Measurements from ENCODE around the gene COL6A1.
A peak's percentile ranks its signal among the peaks of the same experiment; 100 is the strongest.

Gene COL6A1

DNA sequence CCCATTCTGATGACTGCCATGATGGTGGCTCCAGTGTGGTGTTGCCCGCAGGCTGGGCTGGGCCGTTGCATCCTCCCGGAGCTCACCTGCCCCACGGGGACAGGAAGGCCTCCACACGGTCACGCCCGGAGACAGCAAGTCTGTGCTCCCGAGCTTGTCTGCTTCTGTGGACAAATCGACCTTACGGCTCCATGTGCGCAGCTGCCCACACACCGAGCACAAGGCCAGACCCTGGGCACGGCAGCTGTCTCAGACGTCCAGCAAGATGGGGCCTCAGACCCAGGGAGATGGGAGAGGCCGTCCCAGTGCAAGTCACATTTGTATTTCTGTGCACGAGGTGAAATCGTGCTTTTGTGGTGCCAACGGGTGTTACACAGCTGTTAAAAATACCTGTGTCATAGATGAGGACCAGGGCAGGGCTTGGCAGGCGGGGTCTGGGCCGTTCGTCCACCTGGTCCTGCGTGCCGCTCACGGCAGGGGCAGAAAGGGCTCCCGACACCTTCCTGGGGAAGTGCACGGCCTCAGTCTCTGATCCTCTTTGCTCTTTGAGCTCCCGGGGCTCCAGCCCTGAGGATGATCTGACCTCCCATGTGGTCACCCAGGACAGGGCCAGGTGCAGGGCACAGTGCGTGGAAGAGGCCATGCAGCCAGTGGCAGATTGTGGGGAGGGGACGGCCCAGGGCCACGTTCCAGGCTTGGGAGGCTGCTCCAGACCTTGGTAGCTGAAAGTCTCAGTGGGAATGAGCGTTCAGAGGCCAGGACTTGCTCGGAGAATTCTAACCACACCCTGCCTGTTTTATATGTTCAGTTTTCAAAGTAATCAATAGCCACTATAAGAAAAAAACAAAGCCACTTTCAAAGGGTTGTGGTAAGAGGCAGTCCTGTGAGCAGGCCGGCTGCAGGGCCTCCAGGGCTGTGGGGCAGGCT, 13.5 kb downstream of the COL6A1 start:
- DNase-seq, result peak; percentile 17

DNA sequence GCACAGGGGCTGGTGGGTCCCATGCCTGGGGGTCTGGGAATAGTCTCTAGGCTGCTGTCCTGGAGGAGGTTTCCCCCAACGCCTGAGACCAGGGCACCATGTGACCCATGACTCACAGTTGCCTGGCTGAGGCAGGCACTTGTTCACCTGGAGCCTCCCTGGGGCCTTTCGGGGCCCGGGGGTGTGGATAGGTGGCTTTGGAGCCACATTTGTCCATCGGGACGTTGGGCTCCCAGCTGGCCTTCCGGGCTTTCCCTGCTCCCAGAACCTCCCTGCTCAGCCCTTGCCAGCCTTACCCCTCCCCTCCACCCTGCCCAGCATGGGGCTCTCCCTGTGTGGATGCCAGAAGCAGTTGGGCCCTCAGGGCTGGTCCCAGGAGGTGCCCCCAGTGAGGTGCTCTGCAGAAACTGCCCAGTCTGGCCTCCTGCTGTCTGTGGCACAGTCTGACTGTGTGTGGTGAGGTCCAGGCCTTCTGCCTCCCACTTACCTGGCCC, 14.2 kb downstream of the COL6A1 start:
- DNase-seq, result peak; percentile 24

DNA sequence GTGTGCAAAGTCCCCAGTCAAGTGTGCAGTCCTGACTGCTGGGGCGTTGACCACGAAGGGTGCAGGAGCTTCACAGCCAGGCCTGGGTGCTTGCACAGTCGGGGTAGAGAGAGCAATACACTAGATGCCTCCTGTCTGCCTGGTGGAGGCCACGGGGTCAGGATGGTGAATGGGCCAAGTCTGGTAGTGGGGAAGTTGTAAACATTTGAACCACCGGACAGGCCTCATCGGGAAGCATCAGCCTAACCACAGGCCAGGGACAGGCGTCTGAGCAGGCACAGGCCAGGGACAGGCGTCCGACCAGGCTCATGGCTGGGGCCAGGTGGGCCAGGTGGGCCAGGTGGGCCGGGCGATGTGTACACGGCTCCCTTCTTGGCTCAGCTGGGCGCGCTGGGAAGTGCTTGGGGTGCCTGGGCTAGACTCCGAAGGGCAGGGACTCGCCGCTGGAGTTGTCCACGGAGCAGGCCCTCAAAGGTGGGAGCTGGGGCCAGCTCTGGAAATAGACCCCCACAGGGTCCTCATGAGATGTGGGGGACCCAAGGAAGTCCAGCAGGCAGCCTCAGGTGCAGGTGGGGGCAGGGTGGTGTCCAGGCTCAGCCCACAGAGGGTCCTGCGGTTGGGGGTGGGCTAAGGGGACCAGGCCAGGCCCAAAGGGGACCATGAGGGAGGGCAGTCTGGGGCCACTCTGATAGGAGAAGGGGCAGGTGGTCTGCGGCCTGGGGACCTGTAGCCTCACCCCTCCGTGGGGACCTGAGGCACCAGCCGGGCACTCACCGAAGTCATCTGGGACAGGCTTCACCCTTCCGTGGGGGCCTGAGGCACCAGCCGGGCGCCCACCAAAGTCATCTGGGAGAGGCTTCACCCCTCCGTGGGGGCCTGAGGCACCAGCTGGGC, 15.0 kb downstream of the COL6A1 start:
- peak; percentile 19 for DNase-seq

DNA sequence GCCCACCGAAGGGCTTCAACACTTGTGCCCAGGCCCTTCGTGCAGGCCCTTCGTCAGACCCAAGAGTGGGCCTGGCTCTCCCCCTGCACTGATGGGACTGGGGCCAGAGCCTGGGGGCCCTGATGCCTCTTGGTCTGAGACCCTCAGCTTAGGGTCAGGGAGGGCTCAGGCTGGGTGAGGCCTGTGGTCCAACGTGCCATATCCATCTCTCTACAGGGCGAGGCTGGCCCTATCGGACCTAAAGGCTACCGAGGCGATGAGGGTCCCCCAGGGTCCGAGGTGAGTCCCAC, 15.6 kb downstream of the COL6A1 start:
- DNase-seq, result peak; percentile 10

DNA sequence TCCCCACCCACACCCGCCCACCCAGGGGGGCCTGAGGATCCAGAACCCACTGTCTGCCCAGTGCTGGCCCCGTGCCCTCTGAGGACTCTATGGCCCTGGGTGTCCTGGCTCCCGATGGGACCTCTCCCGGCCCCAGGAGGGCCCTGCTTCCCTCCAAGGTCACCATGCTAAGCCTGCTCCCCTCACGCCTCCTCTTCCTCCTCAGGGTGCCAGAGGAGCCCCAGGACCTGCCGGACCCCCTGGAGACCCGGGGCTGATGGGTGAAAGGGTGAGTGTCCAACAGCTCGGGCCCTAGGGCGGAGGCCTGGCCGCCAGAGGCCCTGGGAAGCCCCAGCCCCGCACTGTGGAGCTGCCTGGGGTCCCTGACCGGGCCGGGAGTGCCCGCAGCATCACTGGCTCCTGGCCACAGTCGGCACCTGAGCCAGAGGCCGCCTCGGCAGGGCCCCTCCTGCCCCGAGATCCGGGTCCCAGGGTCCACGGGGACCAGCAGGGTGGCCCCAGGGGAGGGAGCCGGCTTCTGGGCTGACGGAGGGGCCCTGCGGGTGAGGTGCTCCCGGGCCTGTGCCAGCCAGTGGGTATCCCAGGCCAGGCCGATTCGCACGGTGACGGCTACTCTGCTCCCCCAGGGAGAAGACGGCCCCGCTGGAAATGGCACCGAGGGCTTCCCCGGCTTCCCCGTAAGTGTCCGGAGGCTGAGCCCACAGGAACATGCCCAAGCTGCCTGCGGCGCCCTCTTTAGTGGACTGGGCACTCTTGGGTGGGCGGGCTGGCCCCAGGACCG, 16.1 kb downstream of the COL6A1 start:
- DNase-seq, result peak; percentile 12

DNA sequence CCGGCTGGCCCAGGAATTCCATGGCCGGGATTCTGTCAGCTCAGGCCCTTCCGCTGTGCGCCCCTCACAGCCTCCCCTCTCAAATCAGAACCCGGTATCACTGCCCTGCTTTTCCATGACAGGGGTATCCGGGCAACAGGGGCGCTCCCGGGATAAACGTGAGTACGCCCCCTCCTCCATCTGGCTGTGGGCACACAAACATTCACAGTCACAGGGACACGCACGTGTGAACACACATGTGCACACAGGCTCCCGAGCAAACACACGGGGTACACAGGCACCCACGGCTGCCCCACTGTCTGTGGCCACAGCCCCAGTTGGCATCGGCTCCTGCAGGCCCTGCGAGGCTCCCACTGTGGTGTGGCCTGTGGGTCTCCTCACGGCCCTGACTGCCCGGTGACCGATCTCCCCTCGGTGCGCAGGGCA, 16.7 kb downstream of the COL6A1 start:
- DNase-seq, result no peak

DNA sequence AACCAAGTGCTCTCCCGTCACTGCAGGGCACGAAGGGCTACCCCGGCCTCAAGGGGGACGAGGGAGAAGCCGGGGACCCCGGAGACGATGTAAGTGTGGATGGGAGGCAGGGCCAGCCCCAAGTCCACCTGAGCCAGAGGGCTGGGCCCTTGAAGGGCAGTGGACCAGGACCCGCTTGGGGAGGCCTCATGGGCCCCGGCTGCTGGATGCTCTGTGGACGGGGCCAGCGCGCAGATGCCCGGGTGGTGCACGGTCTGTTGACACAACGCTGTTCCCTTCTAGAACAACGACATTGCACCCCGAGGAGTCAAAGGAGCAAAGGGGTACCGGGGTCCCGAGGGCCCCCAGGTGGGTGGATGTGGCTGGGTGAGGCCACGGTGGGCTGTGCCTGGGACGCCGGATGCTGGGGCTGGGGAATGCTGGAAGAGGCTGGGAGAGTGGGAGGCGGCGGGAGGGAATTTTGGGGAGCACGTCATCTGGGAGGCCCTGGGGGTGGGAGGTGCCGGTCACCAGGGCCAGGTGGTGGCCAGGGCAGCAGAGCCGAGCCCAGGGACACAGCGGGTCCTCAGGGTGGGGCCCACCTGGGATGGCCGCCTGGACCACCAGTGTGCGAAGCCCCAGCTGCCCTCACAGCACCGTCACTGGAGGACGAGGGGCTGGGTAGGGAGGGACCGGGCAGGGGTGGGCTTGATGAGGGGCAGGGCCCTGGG, 17.5 kb downstream of the COL6A1 start:
- no peak for DNase-seq

DNA sequence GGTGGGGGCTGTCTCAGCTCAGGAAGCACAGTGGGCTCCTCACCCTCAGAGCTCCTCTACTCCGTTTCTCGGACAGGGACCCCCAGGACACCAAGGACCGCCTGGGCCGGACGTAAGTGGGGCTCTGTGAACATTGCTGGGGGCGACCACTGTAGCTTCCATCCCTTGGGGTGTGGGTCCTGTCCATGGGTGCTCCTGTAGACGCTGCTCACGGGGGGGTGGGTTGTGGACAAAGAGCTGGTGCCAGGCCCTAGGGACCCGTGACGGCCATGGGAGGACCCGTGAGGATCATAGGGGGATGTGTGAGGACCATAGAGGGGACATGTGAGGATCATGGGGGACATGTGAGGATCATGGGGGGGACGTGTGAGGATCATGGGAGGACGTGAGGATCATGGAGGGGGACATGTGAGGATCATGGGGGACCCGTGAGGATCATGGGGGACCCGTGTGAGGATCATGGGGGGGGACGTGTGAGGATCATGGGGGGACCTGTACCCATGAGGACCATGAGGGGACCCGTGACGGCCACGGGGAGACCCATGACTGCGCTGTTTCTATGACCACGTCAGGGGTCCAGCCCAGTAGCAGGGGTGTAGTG, 18.1 kb downstream of the COL6A1 start:
- no peak for DNase-seq

DNA sequence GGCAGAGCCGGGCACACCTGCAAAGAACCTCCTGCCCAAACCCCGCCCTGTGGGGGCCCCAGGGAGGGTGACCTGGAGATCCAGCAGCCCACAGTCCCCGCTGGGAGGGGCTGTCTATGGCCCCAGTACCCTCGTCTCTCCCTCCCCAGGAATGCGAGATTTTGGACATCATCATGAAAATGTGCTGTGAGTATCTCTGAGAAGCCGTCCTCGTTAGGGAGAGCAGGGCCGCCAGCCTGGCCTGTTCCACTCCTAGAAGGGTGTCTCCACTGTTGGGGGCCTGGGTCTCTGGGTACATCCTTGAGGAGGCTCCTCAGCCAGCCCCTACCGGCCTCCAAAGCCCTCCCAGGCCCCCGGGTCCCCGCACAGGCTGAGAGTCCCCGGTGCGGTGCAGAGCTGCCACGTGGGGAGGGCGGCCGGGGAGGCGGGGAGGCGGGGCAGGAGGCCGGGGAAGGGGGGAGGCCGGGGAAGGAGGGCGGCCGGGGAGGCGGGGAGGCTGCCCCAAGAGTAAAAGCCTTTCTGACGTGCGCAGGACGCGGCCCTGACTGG, 18.7 kb downstream of the COL6A1 start:
- DNase-seq, result peak; percentile 10

DNA sequence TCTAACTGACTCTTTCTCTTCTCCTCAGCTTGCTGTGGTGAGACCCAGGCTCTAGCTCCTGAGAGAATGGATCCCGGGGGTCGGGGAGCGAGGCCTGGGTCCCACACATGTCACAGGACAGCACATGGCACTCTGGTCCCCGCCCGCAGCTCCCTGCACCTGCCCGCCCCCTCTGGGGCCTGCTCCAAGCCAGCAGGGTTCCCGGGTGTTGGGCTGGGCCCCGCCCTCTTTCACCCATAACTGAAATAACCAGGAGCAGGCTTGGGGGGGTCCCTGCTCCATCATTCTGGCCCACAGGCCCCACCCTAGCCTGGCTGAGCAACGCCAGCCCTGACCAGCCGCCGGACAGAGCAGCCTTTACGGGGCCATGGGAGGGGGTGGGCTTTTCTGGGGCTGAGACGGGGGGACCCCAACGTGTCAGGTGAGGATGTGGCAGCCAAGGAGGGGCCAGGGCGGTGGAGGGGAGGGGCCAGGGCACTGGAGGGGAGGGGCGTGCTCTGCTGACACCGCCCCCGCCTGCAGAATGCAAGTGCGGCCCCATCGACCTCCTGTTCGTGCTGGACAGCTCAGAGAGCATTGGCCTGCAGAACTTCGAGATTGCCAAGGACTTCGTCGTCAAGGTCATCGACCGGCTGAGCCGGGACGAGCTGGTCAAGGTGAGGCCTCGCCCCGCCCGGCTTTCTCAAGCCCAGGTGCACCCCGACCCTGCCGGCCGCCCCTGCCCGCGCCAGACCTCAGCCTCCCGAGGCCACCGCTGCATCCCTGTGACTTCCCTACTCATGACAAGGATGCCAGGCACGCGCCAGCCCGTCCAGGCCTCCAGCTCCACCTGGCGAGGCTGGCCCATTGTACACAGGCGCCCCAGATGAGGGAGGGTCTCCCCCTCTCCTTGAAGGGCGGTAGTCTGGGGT, 19.4 kb downstream of the COL6A1 start:
- DNase-seq, result peak; percentile 21

DNA sequence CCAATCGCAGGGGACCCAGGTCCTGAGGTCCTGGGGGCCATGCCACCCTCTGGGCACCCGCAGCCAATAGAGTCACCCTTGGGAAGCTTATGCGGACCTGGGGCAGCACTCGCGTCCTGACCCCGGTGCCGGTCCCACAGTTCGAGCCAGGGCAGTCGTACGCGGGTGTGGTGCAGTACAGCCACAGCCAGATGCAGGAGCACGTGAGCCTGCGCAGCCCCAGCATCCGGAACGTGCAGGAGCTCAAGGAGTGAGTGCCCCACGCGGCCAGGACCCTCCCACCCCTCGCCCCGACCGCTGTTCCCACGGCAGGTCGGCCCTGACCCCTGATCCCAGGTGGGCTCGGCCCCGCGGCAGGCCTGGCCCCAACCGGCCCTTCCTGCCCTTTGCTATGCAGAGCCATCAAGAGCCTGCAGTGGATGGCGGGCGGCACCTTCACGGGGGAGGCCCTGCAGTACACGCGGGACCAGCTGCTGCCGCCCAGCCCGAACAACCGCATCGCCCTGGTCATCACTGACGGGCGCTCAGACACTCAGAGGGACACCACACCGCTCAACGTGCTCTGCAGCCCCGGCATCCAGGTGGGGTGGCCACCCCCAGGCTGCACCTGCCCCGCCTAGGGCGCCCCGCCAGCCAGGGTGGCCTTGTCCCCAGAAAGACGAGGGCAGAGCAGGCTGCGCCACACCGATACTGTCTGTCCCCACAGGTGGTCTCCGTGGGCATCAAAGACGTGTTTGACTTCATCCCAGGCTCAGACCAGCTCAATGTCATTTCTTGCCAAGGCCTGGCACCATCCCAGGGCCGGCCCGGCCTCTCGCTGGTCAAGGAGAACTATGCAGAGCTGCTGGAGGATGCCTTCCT, 20.5 kb downstream of the COL6A1 start:
- peak; percentile 18 for DNase-seq

DNA sequence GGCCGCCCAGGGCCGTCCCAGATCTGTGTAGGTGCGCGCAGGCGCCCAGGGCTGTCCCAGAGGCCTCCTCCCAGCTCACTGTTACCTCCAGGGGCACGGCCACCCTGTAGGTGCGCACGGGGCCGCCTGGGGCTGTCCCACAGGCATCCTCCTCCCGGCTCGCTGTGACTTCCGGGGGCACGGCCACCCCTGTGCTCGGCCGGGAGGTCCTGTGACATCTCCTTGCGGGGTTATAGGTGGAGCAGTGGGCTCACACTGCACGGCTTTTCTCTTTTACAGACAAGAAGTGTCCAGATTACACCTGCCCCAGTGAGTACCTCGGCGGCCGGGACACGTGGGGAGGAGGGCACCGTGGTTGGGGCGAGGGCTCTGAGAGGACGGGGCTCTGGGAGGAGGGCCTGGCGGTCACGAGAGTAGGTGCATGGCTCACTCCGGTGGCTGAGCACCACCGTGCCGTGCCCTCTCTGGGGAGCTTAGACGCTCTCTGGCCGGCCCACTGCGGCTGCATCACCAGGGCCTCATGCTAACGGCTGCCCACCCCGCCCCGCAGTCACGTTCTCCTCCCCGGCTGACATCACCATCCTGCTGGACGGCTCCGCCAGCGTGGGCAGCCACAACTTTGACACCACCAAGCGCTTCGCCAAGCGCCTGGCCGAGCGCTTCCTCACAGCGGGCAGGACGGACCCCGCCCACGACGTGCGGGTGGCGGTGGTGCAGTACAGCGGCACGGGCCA, 21.4 kb downstream of the COL6A1 start:
- peak; percentile 16 for DNase-seq

DNA sequence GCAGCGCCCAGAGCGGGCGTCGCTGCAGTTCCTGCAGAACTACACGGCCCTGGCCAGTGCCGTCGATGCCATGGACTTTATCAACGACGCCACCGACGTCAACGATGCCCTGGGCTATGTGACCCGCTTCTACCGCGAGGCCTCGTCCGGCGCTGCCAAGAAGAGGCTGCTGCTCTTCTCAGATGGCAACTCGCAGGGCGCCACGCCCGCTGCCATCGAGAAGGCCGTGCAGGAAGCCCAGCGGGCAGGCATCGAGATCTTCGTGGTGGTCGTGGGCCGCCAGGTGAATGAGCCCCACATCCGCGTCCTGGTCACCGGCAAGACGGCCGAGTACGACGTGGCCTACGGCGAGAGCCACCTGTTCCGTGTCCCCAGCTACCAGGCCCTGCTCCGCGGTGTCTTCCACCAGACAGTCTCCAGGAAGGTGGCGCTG, 22.0 kb downstream of the COL6A1 start:
- peak; percentile 17 for DNase-seq

DNA sequence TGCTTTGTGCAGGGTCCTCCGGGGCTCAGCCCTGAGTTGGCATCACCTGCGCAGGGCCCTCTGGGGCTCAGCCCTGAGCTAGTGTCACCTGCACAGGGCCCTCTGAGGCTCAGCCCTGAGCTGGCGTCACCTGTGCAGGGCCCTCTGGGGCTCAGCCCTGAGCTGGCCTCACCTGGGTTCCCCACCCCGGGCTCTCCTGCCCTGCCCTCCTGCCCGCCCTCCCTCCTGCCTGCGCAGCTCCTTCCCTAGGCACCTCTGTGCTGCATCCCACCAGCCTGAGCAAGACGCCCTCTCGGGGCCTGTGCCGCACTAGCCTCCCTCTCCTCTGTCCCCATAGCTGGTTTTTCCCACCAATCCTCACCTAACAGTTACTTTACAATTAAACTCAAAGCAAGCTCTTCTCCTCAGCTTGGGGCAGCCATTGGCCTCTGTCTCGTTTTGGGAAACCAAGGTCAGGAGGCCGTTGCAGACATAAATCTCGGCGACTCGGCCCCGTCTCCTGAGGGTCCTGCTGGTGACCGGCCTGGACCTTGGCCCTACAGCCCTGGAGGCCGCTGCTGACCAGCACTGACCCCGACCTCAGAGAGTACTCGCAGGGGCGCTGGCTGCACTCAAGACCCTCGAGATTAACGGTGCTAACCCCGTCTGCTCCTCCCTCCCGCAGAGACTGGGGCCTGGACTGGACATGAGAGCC, 22.7 kb downstream of the COL6A1 start:
- DNase-seq, result no peak

DNA sequence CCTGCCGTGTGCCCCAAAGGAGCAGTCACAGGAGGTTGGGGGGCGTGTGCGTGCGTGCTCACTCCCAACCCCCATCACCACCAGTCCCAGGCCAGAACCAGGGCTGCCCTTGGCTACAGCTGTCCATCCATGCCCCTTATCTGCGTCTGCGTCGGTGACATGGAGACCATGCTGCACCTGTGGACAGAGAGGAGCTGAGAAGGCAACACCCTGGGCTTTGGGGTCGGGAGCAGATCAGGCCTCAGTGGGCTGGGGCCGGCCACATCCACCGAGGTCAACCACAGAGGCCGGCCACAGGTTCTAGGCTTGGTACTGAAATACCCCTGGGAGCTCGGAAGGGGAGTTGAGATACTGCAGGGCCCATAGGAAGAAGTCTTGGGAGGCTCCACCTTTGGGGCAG, 23.5 kb downstream of the COL6A1 start:
- peak; percentile 16 for DNase-seq

DNA sequence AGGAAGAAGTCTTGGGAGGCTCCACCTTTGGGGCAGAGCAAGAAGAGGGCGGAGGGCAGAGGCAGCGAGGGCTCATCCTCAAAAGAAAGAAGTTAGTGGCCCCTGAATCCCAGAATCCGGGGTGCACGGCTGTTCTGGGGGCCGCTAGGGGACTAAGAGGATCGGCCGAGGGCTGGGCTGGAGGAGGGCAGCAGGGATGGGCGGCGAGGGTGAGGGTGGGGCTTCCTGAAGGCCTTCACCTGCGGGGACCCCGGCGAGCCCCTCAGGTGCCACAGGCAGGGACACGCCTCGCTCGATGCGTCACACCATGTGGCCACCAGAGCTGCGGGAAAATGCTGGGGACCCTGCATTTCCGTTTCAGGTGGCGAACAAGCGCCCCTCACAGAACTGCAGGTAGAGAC, 23.9 kb downstream of the COL6A1 start:
- DNase-seq, result no peak

DNA sequence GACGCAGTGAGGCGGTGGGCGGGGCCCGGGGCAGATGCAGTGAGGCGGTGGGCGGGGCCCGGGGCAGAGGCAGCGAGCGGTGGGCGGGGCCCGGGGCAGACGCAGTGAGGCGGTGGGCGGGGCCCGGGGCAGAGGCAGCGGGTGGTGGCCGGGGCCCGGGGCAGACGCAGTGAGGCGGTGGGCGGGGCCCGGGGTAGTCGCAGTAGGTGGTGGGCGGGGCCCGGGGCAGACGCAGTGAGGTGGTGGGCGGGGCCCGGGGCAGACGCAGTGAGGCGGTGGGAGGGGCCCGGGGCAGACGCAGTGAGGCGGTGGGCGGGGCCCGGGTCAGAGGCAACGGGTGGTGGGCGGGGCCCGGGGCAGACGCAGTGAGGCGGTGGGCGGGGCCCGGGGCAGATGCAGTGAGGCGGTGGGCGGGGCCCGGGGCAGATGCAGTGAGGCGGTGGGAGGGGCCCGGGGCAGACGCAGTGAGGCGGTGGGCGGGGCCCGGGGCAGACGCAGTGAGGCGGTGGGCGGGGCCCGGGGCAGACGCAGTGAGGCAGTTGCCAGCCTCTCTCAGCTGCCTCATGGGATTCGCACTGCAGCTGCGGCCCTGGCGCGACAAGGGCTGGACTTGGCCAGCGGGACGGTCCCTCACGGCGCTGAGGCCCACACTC, 24.4 kb downstream of the COL6A1 start:
- DNase-seq, result peak; percentile 15

Measured in stimulated activated CD8-positive, alpha-beta memory T cell treated with anti-CD3 and anti-CD28 coated beads, Interleukin-4, amount 100 ng/mL, for 48 hours (primary cell).